WTC11 (cell line): ENCODE data around the gene PTPRG.

Source experiments
- ATF2 ChIP-seq: sonication (generic); formaldehyde crosslinking; IDR thresholded peaks from 2 replicates; pipeline ENCODE4 v1.8.1; 2022; ENCODE audit warnings: low read depth, missing genetic modification reagents, borderline replicate concordance
- CREB1 ChIP-seq: sonication (generic); formaldehyde crosslinking; IDR thresholded peaks from 2 replicates; pipeline ENCODE4 v1.8.0; 2023; ENCODE audit warnings: mild to moderate bottlenecking, missing genetic modification reagents
- CREM ChIP-seq: sonication (generic); formaldehyde crosslinking; IDR thresholded peaks from 2 replicates; pipeline ENCODE4 v1.8.1; 2022; ENCODE audit warnings: mild to moderate bottlenecking, missing genetic modification reagents, moderate library complexity
- E2F1 ChIP-seq: sonication (generic); formaldehyde crosslinking; IDR thresholded peaks from 2 replicates; pipeline ENCODE4 v1.8.0; 2022; ENCODE audit warnings: mild to moderate bottlenecking, missing genetic modification reagents
- ELF4 ChIP-seq: sonication (generic); formaldehyde crosslinking; IDR thresholded peaks from 2 replicates; pipeline ENCODE4 v1.8.1; 2022; ENCODE audit warnings: low read depth, mild to moderate bottlenecking, moderate library complexity, missing genetic modification reagents
- NFYB ChIP-seq: sonication (generic); formaldehyde crosslinking; conservative IDR thresholded peaks from 2 replicates; pipeline ENCODE4 v1.8.0; 2022; ENCODE audit warnings: low read depth, missing genetic modification reagents
- SMAD3 ChIP-seq: sonication (generic); formaldehyde crosslinking; IDR thresholded peaks from 2 replicates; pipeline ENCODE4 v1.8.0; 2022; ENCODE audit warnings: missing genetic modification reagents, mild to moderate bottlenecking, borderline replicate concordance
- TF ChIP-seq, protein P1 (sequence below): fragments of 200-600 bp; IDR thresholded peaks from 2 replicates; pipeline ENCODE4 v1.8.0; 2022; ENCODE audit warnings: antibody characterized with exemption
- TF ChIP-seq, protein P2 (sequence below): sonication (generic); formaldehyde crosslinking; IDR thresholded peaks from 2 replicates; pipeline ENCODE4 v1.8.0; 2022; ENCODE audit warnings: mild to moderate bottlenecking, missing genetic modification reagents
- TF ChIP-seq, protein P3 (sequence below): sonication (generic); formaldehyde crosslinking; IDR thresholded peaks from 2 replicates; pipeline ENCODE4 v1.8.1; 2022; ENCODE audit warnings: missing genetic modification reagents, borderline replicate concordance

GRCh38 chr3:61574854-61575253 lies 13.5 kb downstream of the PTPRG start:
- TF ChIP-seq, protein P1, sequence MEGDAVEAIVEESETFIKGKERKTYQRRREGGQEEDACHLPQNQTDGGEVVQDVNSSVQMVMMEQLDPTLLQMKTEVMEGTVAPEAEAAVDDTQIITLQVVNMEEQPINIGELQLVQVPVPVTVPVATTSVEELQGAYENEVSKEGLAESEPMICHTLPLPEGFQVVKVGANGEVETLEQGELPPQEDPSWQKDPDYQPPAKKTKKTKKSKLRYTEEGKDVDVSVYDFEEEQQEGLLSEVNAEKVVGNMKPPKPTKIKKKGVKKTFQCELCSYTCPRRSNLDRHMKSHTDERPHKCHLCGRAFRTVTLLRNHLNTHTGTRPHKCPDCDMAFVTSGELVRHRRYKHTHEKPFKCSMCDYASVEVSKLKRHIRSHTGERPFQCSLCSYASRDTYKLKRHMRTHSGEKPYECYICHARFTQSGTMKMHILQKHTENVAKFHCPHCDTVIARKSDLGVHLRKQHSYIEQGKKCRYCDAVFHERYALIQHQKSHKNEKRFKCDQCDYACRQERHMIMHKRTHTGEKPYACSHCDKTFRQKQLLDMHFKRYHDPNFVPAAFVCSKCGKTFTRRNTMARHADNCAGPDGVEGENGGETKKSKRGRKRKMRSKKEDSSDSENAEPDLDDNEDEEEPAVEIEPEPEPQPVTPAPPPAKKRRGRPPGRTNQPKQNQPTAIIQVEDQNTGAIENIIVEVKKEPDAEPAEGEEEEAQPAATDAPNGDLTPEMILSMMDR, result no peak
- TF ChIP-seq NFYB (no peak), ELF4 (CRISPR knock-in tag) (no peak), CREB1 (CRISPR knock-in tag) (no peak), SMAD3 (CRISPR knock-in tag) (no peak), CREM (CRISPR knock-in tag) (no peak), ATF2 (no peak), E2F1 (CRISPR knock-in tag) (no peak)
- TF ChIP-seq, protein P2, sequence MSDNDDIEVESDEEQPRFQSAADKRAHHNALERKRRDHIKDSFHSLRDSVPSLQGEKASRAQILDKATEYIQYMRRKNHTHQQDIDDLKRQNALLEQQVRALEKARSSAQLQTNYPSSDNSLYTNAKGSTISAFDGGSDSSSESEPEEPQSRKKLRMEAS (CRISPR knock-in tag), result no peak
- TF ChIP-seq, protein P3, sequence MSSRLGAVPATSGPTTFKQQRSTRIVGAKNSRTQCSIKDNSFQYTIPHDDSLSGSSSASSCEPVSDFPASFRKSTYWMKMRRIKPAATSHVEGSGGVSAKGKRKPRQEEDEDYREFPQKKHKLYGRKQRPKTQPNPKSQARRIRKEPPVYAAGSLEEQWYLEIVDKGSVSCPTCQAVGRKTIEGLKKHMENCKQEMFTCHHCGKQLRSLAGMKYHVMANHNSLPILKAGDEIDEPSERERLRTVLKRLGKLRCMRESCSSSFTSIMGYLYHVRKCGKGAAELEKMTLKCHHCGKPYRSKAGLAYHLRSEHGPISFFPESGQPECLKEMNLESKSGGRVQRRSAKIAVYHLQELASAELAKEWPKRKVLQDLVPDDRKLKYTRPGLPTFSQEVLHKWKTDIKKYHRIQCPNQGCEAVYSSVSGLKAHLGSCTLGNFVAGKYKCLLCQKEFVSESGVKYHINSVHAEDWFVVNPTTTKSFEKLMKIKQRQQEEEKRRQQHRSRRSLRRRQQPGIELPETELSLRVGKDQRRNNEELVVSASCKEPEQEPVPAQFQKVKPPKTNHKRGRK (CRISPR knock-in tag), result no peak
